Measurements from ENCODE around the gene BTN1A1. TPM values are rescaled to one million over a fixed set of nuclear protein-coding genes. Genes with fewer than 3 reads are reported as not detected.
A peak's percentile ranks its signal among the peaks of the same experiment; 100 is the strongest.
"Not testable (repeated sequence)": the region's sequence is repeated elsewhere in the genome, so short reads cannot be mapped to it uniquely, and the experiment has no call there.

Gene BTN1A1
- polyA plus RNA-seq, 5 donors = 0.12 to 0.26 (median 0.18) TPM

DNA sequence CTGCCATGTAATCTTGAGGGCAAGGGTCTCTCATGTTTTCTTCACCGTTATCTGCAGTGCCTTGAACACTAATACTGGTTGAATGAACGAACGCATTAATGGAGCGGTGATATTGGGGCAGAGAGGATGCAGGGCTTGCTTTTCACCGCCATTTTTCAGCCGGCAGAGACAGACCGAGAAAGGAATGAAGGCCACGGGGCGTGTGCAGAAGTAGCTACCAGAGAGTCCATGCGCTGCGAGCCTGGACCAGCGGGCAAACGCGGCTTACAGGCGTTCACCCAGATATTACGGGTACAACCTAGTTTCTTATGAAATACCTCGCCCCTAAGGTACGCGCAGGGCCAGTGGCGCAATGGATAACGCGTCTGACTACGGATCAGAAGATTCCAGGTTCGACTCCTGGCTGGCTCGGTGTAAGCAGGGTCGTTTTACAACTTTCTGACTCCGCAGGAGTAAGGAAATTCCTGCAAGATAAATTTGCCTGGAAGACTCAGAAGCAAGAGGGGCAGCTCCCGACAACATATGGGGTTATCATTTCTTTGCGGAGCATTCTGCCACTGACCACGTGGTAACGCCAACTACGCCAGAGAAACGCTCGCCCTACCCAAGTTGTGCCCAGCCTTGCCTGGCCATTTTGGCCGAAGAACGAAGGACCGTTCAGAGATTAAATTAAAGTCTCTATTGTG lies 37.2 kb downstream of the BTN1A1 start:
- DNase-seq = peak; percentile 86 to 94

DNA sequence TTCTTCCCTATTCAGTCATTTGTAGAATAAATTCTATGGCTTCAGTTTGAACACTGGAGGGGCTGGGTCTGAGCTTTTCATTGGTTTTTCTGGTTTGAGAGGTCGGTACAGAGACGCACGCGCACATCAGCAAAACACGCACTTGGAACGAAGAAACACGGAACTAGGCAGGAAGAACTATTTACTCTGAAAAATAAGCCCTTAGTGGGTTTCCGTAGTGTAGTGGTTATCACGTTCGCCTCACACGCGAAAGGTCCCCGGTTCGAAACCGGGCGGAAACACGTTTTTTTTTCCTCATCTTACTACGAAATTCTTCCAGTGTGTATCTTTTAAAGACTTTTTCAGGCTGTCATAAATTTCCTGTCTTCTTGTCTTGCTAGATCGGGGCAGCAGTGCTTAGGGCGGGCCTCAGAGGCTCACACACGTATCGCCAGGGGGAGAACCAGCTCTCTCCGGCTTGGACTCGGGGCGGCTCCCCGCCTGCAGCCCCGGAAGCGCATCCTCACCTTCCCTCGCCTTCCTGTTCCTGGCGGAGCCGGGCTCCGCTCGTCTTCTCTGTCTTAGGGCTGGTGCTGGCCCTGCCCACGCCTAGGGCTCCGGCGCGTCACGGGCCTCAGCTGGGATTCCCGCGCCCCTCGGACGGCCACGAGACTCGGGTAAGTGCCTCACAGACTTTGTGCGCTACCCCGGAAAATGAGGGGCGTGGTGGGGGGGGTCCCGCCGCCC lies 37.9 kb downstream of the BTN1A1 start, which contains the start of gene HMGN4:
TSS of gene HMGN4 (plus strand) at position 521 of the 726 bp plus-strand sequence. CDS start 6,841 bp downstream, outside the sequence.
- DNase-seq = peak; percentile 92 to 97

DNA sequence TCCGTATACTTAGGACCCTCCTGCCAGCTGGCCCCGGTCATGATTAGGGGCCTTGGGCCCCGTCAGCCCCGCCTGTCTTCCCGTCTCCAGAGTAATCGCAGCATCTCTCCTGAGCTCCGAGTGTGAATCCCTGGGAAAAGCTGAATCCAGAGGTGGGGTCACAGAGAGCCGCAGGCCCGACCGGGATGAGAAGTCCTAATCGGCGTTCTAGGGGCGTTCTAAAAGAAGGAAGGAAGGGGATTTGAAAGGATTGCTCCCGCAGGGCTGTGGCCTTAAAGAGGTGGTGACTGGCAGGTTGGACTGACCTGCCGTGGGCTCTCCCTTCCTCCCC lies 38.4 kb downstream of the BTN1A1 start:
- no peak for DNase-seq

DNA sequence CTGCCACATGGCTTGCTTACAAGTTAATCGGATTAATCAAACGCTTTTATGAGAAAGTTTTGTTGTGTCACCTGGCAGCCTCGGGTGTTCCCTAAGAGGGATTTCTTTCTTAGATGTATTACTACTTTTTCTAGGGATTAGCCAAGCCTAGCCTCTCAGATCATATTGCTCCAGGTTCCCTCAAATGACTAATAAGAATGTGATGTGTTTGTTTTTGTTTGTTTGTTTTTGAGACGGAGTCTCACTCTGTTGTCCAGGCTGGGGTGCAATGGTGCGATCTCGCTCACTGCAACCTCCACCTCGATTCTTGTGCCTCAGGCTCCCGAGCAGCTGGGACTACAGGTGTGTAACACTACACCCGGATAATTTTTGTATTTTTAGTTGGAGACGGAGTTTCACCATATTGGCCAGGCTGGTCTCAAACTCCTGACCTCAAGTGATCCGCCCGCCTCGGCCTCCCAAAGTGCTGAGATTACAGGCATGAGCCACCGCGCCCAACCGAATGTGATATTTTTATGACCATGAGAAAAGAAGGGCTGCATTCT lies 39.0 kb downstream of the BTN1A1 start:
- DNase-seq = no peak

DNA sequence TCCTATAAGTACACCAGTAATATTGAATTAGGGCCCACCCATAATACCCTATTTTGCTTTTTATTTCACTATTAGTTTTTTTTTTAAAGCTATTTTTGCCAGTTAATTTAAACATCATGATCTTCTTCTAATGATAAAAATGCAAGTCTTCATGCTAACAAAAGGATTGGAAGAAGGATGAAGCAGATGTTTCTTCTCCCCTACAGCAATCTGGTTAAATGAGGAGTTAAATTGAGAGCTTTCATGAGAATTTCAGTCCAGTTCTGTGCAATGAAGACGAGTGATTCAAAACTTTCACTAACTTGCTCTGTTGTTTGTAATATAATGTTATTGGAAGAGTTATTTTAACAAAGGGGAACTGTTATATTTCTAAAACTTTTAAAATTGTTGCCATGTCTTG lies 41.5 kb downstream of the BTN1A1 start:
- no peak for DNase-seq

DNA sequence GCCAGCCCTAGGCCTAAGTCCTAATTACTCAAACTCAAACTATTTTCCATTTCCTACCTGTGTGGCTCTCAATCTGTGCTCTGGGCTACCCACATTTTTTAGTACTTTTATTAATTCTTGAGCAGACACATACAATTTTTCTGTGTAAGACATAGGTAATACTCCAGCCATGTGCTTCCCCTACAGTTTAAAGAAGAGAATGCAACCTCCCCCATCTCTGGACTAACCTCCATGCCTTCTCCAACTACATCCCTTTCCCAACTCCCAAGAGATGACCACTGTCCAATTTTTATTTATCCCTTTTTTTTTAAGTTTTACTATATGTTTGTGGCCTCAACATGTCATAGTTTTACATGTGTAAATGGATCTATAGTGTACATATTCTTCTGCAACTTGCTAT lies 43.9 kb downstream of the BTN1A1 start:
- DNase-seq = no peak

DNA sequence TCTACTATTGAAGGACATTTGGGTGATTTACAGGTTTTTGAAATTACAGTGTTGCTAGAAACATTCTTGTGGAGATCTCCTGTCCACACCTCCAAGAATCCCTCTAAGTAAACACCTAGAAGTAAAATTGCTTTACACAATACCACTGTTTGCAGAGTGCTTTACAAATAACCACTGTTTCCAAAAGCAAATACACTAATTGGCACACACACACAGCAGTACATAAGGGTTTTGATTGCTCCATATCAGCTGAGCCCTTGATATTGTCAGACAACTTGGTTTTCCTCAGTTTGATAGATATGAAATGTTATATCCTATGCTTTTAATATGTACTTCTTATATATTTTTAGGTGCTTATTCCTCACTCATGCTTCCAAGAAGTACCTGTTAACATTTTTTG lies 44.4 kb downstream of the BTN1A1 start:
- DNase-seq = no peak

DNA sequence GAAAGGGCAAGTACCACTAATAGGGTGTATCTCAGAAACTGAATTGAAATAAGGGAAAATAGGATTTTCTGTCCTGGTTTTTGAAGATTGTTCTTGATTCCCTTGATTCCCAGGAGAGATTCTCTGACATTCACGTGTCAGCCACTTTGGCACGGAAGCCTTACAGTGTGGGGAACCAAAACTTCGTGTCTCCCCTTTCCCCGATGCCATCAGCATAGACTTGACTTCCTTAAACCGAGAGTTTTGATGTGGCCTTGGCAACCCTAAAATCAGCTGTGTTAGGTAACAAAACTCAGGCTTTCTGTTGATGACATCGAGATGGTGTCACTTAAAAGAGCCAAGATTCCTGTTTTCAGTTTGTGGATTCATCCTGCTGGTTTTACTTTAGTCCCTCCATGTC lies 45.5 kb downstream of the BTN1A1 start:
- no peak for DNase-seq

DNA sequence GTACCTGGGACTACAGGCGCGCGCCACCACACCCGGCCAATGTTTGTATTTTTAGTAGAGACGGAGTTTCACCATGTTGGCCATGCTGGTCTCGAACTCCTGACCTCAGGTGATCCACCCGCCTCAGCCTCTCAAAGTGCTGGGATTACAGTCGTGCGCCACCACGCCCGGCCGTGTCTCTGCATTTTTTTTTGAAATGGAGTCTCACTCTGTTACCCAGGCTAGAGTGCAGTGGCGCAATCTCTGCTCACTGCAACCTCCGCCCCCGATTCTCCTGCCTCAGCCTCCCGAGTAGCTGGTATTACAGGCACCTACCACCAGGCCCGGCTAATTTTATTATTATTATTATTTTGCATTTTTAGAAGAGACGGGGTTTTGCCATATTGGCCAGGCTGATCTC lies 47.3 kb downstream of the BTN1A1 start:
- not testable (repeated sequence) for DNase-seq

DNA sequence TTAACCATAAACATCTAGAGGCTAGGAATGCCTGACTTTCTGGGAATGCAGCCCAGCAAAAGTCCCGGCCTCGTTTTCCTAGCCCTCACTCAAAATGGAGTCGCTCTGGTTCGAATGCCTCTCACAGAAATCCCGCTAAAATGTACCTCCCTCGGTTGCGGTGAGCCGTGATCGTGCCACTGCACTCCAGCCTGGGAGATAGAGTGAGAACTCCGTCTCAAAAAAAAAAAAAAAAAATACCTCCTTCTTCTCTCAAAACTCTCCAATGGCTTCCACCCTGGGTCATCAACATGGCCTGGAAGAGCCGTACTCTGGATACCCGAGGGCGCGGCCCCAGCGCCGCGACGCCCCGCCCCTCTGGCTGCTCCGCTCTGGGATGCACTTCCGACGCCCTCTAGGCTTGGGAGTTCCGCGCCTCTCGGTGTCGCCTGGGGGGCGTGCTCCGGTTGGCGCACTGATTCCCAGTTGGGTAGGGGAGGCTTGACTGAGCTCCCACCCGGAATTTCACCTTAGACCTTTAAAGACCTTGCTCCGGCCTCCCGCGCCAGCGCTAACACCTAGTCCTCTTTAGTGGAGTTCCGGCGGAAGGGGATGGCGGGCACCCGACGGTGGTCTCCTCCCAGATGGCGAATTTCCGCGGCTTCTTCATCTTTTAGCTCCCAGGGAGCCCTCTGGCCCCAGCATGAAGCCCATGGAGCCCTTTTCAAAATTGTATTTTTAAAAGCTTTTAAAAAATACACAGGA lies 50.3 kb downstream of the BTN1A1 start:
- no peak for DNase-seq

DNA sequence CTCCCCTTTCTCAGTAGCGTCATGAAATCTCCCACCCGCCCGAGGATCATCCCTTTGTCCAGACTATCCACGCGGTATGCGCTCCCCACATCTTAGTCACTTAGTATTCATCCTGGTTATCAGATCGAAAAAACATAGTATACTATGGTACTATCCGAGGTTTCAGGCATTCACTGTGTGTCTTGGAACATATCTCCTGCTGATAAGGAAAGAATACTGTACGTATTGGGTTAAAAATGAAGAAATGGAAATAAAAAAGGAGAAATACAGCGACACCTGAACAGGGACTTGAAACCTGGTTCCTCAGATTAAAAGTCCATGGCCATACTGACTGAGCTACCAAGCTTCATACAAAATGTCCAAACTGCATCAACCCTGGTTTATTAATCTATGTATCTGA lies 52.1 kb downstream of the BTN1A1 start:
- DNase-seq = no peak

DNA sequence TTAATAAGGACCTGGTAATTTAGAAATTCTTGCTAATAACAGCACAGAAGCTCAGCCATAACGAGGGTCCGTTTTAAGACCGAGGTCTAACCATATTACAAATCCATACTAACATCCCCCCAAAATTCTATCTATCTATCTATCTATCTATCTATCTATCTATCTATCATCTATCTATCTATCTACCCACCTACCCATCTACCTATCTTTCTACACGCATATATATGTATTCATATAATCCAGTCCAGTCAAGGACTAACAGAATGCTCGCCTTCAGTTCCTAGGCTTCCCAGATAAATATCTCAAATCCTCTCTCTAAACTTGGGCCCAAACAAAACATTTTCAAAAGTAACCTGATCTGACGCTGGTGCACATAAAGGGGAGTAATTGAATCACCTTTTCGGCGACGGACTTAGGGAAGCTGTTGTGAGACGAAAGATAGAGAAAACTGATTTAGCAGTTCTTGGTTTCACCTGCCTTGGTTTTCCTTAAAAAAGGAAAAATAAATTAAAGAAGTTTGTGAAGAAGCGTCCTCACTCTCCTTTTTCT lies 52.6 kb downstream of the BTN1A1 start:
- no peak for DNase-seq

DNA sequence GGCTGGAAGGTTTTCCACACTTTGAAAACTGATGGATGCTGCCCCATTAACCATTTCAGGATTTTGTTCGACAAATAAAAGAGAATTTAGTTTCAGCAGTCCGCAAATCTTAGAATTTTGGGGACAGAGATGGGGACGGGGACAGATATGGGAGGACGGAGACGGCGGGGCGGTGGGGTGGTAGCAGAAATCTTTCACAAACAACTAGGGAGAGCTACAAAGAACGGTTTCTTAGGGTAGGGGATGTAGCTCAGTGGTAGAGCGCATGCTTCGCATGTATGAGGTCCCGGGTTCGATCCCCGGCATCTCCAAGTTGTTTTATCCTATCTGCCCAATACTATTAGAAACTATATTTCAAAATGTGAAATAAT lies 53.1 kb downstream of the BTN1A1 start:
- peak in 1 of 2 donors; percentile 84 for DNase-seq

DNA sequence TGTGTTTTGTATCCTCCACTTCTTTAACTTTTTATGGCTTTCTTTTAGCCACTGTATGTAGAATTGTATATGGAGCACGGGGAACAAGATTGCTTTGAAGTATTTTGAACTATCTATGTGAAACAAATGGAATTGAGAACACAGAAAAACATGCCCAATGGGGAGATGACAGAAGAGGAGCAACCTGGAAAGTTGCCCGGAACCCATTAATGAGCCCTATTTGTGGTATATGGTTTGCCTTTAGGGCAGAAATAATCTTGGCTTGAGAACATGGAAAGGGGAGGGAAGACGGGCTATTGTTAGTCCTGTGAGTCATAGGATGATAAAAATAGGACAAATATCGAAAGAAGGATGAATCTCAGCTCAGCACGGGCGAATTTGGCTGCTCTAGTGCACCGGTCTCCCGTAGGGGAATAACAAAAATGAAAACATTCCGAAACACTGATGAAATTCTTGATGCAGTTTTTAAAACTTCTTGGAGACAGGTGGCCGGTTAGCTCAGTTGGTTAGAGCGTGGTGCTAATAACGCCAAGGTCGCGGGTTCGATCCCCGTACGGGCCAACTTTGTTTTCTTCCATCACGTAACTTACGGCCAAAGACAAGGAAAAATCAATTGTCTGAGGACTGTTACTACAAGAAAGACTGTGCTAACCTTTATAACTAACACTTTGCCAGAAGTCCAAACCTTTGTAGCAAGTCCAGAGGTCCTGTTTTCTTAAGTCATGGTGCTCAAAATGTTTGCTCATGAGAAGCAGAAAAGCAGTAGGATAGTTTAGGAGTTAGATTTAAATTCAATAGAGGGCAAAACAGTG lies 53.7 kb downstream of the BTN1A1 start:
- DNase-seq = peak; percentile 70 to 85

DNA sequence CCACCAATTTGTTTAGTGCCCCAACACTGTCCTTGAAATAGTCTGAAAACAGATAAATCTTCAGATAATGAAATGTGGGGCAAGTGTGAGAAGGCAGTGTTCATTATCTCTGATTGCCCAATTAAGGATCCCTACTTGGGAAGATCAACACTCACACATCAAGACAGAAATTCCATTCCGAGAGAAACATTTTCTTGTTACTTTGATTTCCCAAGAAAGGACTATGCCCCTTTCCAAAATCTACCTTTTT lies 54.3 kb downstream of the BTN1A1 start:
- no peak for DNase-seq

DNA sequence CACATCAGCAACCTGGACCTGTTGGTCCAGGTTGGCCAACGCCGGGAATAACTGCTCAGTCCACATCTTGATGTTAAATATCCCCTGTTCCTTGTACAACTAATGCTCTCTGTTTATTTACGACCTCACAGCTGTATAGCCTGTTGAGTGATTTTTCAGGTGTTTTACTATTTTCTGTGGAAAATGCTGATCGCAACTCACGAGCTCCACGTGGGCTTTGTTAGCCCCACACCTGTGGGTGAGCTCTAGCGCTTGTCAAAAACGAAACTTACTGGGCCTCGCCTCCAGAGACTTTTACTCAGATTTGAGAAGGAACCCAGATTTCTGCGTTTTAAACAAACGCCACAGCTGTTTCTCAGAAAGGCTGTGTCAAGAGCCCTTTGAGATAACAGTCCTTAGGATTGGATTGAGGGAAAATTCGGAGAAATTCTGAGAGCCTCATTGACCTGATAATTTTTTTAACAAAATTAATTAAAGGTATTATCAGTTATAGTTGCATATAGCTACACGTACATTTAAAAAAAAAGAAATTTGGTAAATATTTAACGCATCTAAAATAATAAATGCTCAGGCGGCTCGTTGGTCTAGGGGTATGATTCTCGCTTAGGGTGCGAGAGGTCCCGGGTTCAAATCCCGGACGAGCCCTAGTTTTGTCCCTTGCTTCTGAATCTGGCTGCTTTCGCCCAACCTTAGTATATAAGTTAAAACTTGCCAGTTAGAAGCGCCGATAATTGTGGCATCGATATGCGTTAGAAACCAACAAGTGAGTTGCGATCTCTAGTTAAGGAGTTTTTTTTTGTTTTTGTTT lies 54.8 kb downstream of the BTN1A1 start:
- no peak for DNase-seq

DNA sequence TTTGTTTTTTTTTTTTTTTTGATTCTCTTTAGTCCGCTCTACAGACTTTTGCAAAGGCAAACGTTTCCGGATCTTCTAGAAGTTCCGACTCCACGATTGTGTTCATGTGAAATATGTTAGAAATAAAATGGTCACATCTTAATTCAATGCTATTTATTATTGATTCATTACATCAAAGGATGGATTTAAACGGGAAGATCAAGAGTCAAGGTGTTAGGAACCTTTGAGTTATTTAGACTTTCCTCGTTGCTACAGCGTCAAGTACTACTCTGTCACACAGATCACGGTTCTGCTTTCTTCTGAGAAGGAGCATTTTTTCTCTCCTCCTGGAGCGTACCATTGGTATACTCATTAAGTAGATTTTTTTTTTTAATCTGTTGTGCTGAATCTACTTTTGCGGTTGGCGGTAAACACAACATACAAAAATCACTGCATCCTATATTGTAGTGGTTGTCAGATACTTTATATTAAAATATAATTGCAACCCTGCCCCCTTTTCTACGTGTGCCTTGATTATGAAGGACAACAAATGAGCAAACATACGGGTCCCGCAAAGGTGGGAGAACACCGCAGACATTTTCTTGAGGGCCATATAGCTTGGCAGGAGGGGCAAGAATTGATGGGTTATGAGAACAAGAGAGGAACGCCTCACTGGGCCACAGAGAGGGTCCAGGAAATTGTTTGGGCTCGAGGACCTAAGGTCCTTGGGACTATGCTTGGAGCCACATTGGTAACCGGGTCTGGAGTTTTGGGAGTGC lies 55.6 kb downstream of the BTN1A1 start:
- DNase-seq = no peak

DNA sequence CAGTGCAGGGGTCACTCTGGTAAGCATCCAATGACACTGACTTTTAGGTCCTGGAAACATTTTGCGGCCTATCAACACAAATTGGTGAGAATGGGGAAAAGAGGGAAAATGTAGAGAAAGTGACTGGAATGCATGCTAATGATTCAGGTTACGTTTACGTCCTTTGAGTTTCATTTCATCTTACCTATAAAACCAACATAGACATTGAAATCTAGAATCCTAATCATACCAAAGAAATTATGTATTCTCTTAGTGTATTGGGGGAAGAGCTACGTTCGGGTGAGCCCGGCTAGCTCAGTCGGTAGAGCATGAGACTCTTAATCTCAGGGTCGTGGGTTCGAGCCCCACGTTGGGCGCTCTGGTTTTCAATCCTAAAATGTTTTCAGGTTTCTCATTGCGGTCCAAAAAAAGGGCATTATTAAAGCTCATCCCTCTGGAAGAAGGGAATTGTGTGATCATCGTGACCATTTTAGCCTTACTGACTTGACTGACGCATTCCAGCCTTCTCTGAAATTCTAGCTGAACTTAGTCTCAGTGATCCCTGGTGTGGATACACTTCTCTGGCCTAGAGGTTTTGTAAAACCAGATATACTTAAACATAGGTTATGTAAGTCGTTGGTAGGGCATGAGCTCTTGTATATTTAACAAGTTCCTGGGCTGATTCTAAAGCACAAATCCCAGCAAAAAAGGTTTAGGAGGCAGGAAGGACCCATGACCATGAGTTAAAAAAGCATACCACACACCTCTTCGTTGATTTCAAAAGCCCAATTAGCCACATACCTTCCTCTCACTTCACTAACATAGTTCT lies 56.4 kb downstream of the BTN1A1 start:
- no peak for DNase-seq

Data from right lung (tissue), 5 donors.